Upper lobe of right lung (tissue), 1 donor: ENCODE measurements around the gene ATP8A1. TPM values are rescaled to one million over a fixed set of nuclear protein-coding genes. Genes with fewer than 3 reads are reported as not detected.

Experiments
- ATAC-seq: fragments of 200-7000 bp; cut with Tn5 transposase; one replicate; pipeline ENCODE4 v1.9.1; 2020; ENCODE audit warnings: mild to moderate bottlenecking, moderate library complexity
- DNase-seq: peaks from one replicate; pipeline ENCODE4 v3.0.0-alpha.2; 2020
- H3K27ac ChIP-seq: fragments of 200-600 bp; one replicate; pipeline ENCODE4 v1.8.0; 2022
- H3K27me3 ChIP-seq: fragments of 200-600 bp; one replicate; pipeline ENCODE4 v1.8.0; 2022; ENCODE audit warnings: mild to moderate bottlenecking
- H3K36me3 ChIP-seq: fragments of 200-600 bp; one replicate; pipeline ENCODE4 v1.8.0; 2022
- H3K4me1 ChIP-seq: fragments of 200-600 bp; one replicate; pipeline ENCODE4 v1.8.0; 2022
- H3K4me3 ChIP-seq: fragments of 200-600 bp; one replicate; pipeline ENCODE4 v1.8.0; 2022; ENCODE audit warnings: mild to moderate bottlenecking
- H3K9me3 ChIP-seq: fragments of 200-600 bp; one replicate; pipeline ENCODE4 v1.8.0; 2022
- intact Hi-C: fragments of 100-400 bp; cut with DNase I; formaldehyde crosslinking; loops from one replicate; pipeline ENCODE4 v1.11.0; 2022
- total RNA-seq: library from RNA; stranded (reverse); fragmentation: NEBNext Ultra II Directional; extraction: Animal tissue kit (Norgen Biotek cat#: 25700); gene quantifications from one replicate; pipeline ENCODE4 v1.2.1, GENCODE V29; 2021
- TF ChIP-seq, protein P1 (sequence below): fragments of 200-600 bp; IDR thresholded peaks from one replicate; pipeline ENCODE4 v1.8.0; 2022; ENCODE audit warnings: antibody characterized with exemption
- donor health status: DM: no; HTN: yes; CAD: no; lungs with severe emphysema.

ATP8A1 gene
- total RNA-seq, 1 donor from 2014 or later = 79.3 TPM

DNA sequence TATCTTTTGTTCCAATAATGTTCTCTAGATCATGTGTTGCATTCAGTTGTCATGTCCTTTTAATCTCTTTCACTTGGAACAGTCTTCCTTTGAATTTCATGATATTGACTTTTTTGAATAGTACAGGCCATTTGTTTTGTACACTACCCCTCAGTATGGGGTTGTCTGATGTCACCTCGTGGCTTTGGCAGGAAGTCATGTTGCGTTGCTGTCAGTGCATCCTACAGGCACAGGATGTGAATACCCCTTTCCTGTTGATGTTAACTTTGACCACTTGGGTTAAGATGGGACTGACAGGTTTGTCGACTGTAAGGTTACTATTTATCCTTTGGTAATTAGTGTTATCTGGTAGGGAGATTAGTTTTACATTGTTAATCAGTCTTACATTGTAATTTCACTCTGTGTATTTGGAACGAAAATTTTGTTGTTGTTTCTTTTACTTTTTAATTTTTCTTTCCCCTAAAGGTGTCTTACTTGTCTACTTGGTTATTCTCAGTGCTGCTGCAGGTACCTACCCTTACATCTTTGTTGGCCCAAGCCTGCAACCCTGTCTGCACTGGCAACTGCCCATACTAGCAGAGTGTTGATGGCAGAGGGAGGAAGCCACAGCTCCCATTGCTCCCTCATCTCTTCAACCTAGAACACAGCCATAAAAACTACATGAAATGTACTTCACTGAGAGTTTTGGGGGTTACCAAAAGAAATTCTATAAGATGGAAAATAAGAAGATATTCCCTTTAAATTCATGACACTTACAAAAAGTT, 14.7 kb upstream of the ATP8A1 start:
- H3K27me3 ChIP-seq = no peaks in the 10 kb centered on the region
- intact Hi-C loops = no loop called here
- DNase-seq (no peak), ATAC-seq (peak; percentile 29)
- peak overlapping the region; percentile 43 for H3K27ac ChIP-seq
- peaks cover 6% of the 10 kb centered on the region for H3K4me1 ChIP-seq
- H3K9me3 ChIP-seq = no peaks in the 10 kb centered on the region
- no peak overlapping the region for H3K4me3 ChIP-seq
- no peaks in the 10 kb centered on the region for H3K36me3 ChIP-seq
- TF ChIP-seq, protein P1, sequence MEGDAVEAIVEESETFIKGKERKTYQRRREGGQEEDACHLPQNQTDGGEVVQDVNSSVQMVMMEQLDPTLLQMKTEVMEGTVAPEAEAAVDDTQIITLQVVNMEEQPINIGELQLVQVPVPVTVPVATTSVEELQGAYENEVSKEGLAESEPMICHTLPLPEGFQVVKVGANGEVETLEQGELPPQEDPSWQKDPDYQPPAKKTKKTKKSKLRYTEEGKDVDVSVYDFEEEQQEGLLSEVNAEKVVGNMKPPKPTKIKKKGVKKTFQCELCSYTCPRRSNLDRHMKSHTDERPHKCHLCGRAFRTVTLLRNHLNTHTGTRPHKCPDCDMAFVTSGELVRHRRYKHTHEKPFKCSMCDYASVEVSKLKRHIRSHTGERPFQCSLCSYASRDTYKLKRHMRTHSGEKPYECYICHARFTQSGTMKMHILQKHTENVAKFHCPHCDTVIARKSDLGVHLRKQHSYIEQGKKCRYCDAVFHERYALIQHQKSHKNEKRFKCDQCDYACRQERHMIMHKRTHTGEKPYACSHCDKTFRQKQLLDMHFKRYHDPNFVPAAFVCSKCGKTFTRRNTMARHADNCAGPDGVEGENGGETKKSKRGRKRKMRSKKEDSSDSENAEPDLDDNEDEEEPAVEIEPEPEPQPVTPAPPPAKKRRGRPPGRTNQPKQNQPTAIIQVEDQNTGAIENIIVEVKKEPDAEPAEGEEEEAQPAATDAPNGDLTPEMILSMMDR = no peak

DNA sequence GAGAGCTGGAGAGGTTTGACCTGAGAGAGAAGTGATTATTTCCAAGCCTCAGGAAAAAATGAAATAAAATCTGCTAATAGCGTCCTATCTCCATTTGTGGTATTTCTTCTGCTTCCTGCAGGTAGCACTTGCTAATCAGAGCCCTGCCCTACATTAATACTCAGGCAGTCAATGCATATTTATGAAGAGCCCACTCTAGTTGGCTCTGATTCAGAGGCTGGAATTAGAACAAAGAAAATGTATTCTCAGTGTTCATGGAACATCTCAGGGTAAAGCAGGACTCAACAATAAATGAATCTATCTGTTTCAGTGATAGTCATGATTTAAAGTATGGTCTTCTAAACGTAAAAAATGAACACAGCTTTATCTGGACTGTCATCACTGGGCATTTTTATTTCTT, 1.4 kb upstream of the ATP8A1 start:
- Histone ChIP-seq H3K4me1 (peaks cover 27% of the 10 kb centered on the region), H3K27ac (peak overlapping the region; percentile 94), H3K9me3 (no peaks in the 10 kb centered on the region), H3K36me3 (no peaks in the 10 kb centered on the region), H3K27me3 (no peaks in the 10 kb centered on the region), H3K4me3 (peak overlapping the region; percentile 91)
- intact Hi-C loops = no loop called here
- no peak for ATAC-seq
- DNase-seq = no peak
- TF ChIP-seq, protein P1 = no peak

DNA sequence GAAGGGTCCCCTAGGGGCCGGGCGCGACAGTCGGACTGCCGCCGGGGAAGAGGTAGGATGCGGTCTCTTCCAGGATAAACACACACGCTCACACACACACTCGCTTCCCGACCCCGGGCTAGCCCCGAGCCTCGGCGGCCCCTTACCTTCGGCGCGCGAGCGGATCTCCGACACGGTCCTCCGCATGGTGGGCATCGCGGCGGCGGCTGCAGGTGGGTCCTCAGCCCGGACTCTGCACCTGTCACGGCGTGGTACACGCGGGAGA, 294 bp downstream of the ATP8A1 start:
- peak overlapping the region; percentile 94 for H3K27ac ChIP-seq
- no peaks in the 10 kb centered on the region for H3K9me3 ChIP-seq
- intact Hi-C loops = no loop called here
- peaks cover 27% of the 10 kb centered on the region for H3K4me1 ChIP-seq
- H3K27me3 ChIP-seq = no peaks in the 10 kb centered on the region
- H3K4me3 ChIP-seq = peak overlapping the region; percentile 91
- H3K36me3 ChIP-seq = no peaks in the 10 kb centered on the region
- DNase-seq (no peak), ATAC-seq (no peak)
- TF ChIP-seq, protein P1 = no peak

DNA sequence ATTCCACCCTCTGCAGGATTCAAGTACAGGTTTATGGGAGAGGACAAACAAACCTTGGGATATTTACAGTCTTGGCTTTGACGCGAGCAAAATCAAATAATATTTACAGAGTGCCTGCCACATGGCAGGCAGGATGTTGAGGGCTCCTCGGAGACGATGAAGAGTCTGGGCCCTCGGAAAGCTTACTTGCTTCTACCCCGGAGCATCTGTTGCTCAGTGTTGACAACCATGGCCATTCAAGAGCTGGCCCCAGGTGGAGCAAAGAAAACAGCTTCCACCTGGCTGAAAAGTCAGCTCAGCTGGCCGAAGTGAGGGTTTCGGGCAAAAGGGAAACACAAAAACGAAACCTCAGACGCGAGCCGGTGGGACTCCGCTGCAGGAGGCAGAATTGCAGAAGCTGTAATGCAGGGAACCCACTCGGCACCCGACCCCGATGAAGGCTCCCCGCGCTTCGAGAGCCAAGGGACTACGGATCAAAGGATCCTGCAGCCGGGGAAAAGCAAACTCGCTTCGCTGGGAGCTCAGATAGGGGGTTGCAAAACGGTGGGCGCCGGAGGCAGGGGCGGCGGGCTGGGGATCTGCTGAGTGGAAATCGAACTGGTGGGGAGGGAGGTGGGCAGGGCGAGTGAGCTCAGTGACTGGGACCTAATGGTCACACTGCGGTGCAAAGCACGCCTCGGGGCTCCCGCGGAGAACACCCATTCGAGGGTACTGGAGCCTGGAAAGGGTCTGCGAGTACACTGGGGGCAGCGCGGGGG, 805 bp downstream of the ATP8A1 start:
- DNase-seq (peak; percentile 78), ATAC-seq (peak; percentile 10)
- no peaks in the 10 kb centered on the region for H3K27me3 ChIP-seq
- H3K4me1 ChIP-seq = peaks cover 27% of the 10 kb centered on the region
- intact Hi-C loops = no loop called here
- H3K9me3 ChIP-seq = no peaks in the 10 kb centered on the region
- peak overlapping the region; percentile 94 for H3K27ac ChIP-seq
- TF ChIP-seq, protein P1 = no peak
- peak overlapping the region; percentile 91 for H3K4me3 ChIP-seq
- no peaks in the 10 kb centered on the region for H3K36me3 ChIP-seq

DNA sequence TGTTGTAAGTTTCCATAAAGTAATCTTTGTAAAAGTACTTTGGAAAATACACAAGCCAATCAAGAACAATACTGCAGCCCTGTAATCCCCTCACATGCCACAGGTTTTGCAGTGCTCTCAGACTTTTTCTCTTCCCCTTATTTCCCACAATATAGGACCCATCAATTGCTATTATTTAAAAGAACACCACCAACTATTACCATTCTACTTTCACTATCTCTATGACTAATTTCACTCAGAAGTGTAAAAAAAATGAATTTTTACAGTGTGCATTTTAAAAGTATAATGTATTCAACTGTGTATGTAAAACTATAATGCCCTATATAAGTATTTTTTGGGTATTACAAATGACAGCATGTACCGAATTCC, 1.7 kb downstream of the ATP8A1 start:
- H3K4me1 ChIP-seq = peaks cover 27% of the 10 kb centered on the region
- no peaks in the 10 kb centered on the region for H3K9me3 ChIP-seq
- H3K36me3 ChIP-seq = no peaks in the 10 kb centered on the region
- TF ChIP-seq, protein P1 = no peak
- H3K4me3 ChIP-seq = peak overlapping the region; percentile 91
- DNase-seq (no peak), ATAC-seq (no peak)
- H3K27ac ChIP-seq = peak overlapping the region; percentile 94
- H3K27me3 ChIP-seq = no peaks in the 10 kb centered on the region
- intact Hi-C loops = no loop called here
